GM12892 (cell line): ENCODE results near the gene MAGEE1.

Experiments
- POLR2A ChIP-seq: IDR thresholded peaks from 2 replicates; pipeline ENCODE4 v1.6.1; 2011; ENCODE audit warnings: low read depth, low read length, control low read depth
- TAF1 ChIP-seq: IDR thresholded peaks from 2 replicates; pipeline ENCODE4 v1.6.1; 2011; ENCODE audit warnings: low read depth, mild to moderate bottlenecking, control low read depth, low read length, borderline replicate concordance

- TF ChIP-seq POLR2A = no peak
- TF ChIP-seq TAF1 = no peak
These were observed 977 bp downstream of the MAGEE1 start for GRCh38 chrX:76428243-76429130.
